GM18867 (cell line): Measurements from ENCODE around the gene ADAMTS17.

Source experiments
- ATAC-seq: cut with Tn5 transposase; IDR thresholded peaks from one replicate; pipeline ENCODE4 v1.9.1; 2021; ENCODE audit warnings: mild to moderate bottlenecking, moderate library complexity; ENCODE audit not compliant: unreplicated experiment

Gene ADAMTS17

DNA sequence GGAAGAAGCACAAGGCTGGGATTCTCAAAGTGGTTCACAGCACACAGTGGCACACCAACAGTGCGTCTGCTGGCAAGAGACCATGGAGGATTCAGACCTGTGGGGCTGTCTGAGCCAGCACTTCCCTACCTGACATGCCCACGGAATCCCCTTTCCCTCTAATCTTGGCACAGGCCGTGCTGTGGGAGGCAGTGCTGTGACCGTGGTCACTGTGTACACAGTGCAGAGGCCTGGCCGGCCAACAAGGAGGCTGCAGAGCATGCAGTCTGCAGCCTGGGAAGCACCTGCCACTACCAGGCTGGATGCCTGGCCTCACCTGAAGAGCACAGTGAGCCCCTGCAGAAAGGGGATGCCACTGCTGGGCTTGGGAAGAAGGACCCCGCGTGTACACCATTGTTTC, 307.6 kb downstream of the ADAMTS17 start:
- no peak for ATAC-seq

GRCh38 chr15:100033140-100033857, 308.5 kb downstream of the ADAMTS17 start:
- no peak for ATAC-seq

GRCh38 chr15:100032358-100033085, 309.3 kb downstream of the ADAMTS17 start:
- no peak for ATAC-seq

DNA sequence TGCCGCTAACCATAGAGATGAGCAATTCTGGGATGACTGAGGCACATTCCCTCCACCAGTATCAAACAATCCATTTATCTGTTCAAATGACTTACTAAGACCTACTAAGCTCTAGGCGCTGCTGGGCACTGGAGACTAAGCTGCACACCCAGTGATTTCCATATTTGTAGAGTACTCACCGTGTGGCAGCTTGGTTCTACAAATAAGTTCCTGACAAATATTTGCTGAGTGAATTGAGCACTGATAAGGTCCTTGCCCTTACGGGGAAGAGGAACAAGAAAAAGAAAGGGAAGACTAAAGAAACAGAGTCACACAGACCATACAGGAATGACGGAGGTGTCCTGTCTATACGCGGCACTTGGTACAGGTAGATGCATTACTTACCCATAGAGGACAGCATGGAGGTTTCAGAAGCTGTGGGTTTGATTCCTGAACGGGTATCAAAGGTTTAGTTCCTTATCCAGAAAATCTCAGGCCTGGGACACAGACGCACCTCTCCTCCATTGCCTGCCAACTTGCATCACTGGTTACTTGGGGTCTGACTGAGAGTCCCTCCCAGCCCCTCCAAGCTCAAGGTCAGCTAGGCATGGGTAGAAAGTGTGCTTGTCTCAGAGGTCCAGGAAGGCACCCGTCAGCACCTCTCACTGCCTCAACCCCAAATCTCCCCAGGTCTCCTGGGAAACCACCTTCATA, 310.0 kb downstream of the ADAMTS17 start:
- no peak for ATAC-seq

DNA sequence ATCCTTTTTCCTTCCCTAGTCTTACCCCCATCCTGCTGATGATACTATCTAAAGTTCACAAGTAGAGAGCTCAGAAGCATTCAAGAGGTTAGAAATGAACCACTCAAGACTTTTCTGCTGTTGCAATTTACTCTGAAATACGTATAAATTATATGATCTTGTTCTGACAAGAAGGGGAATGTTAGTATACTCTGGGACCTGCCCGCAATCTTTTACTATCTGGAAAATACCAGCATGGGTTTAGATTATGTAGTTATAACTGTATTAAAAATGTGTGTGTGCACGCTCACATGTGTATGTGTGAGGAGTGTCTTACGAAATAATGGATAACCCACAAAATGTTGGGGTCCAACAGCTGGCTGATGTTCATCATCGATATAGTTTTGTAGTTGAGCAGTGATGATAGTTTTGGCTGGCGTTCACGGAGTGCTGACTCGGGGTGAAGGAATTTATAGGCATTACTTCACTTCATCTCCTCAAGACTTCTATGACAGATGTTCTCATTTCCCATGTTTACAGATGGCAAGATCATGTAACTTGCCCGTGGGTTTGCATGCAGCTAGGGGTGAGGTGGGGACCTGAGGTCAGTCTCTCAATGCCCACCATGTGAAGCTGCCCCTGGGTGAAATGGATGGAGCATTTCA, 311.1 kb downstream of the ADAMTS17 start:
- no peak for ATAC-seq

DNA sequence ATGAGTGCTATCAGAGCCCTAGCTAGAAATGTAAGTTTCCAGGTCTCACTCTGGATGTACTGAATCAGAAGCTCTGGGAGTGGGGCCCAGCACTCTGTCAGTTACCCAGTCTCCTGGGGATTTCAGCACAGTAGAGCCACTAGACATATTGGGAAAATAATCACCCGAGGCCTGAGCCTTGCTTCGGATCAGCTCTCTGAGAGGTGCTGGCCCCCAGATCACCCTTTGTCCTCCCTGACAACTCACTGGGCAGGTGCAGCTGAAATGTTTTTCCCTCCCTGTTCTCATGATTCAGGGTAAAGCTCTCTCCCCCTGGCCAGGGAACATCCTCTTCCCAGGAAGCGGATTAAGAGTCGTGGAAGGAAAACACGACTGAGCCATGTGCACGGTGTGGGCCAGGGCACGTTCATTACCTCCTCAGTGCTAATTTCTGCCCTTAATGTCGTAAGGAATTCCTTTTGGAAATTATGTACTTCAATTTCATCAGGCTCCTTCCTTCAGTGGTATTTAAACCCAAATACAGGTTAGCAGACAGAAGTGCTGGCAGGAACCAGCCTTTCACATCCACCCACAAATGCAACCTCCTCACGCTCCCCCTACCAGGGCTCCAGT, 311.8 kb downstream of the ADAMTS17 start:
- no peak for ATAC-seq

DNA sequence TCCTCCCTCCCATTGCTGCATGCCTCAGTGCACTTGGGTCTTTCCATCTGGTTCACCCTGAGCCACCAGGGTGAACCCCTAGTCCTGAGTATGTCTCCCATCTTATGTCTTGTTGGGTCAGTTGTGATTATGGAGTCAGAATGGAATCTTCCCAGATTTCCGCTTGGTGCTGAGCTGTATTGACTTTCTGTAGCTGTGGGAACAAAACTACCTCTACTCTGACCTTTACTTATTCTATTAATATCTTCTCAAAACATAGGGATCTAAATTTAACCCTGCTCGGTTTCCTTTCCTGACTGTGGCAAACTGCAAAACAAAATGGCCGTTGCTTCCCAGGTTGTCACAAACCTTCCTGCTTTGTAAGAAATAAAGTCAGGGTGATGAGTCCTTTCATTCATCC, 312.7 kb downstream of the ADAMTS17 start:
- ATAC-seq = no peak

GRCh38 chr15:100026041-100026440, 315.7 kb downstream of the ADAMTS17 start:
- ATAC-seq = no peak

GRCh38 chr15:100022806-100023205, 319.0 kb downstream of the ADAMTS17 start:
- no peak for ATAC-seq

DNA sequence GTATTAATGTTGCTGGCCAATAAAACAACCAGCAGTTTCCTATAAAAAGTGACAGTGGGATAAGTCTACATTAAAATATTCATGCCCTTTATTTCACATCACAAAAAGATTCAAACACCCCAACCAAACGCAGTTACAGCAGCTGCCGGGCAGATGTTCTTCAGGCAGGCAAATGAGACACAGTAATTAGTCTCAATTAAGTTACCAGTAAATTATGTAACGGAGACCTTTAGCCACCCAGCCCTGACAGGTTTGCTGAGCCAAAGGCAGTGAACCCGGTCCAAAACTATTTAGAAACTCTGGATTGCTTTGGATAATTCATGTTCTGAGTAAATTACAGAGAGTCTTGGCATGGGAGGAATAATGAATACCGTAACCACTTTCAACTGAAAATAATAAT, 319.4 kb downstream of the ADAMTS17 start:
- no peak for ATAC-seq

DNA sequence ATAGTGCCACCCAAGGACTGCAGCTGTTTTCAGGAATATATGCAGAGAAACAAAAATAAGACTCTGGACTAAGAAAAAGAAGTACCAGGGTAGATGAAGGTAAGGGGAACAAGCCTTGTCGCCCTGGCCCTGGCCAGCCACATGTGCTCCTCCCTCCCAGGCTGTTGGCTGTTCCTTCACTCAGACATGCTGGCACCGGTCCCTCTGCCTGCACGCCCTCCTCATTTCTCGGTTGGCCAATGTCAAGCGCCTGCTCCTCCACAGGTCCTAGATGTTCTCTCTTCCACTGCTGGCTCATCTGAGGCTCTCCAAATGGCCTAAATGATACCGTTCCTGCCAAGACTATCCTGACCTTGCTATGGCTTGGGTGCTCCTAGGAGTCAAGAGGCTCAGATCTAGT, 320.1 kb downstream of the ADAMTS17 start:
- ATAC-seq = no peak

GRCh38 chr15:100020614-100021013, 321.2 kb downstream of the ADAMTS17 start:
- no peak for ATAC-seq

GRCh38 chr15:100020189-100020588, 321.6 kb downstream of the ADAMTS17 start:
- no peak for ATAC-seq

GRCh38 chr15:100019601-100020000, 322.2 kb downstream of the ADAMTS17 start:
- no peak for ATAC-seq

GRCh38 chr15:100018191-100018590, 323.6 kb downstream of the ADAMTS17 start:
- no peak for ATAC-seq

GRCh38 chr15:100017140-100017539, 324.6 kb downstream of the ADAMTS17 start:
- no peak for ATAC-seq

DNA sequence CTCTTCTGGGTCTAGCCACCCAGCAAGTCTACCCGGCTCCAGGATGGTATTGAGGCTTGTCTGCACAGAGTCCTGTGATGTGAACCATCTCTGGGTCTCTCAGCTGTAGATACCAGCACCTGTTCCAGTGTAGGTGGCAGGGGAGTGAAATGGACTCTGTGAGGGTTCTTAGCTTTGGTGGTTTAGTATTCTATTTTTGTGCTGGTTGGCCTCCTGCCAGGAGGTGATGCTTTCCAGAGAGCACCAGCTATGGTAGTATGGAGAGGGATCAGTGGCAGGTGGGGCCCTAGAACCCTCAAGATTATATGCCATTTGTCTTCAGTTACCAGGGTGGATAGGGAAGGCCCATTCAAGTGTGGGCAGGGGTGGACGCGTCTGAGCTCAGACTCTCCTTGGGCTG, 325.1 kb downstream of the ADAMTS17 start:
- no peak for ATAC-seq

DNA sequence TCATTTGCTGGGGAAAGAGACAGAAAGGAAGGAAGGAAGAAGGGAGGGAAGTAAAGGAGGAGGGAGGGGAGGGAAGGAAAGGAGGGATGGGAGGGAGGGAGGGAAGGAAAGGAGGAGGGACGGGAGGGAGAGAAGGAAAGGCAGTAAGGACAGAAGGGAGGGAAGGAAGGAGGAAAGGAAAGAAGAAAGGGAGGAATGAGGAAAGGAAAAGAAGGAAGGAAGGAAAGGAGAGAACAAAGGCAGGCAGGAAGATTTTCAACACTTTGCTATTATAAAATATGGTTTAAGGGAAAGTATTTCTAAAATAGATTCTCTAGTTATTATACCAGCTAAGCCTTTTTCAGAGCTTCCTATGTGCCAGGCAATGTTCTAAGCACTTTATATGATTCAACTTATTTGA, 330.5 kb downstream of the ADAMTS17 start:
- no peak for ATAC-seq

- ATAC-seq = no peak
Observed at GRCh38 chr15:100009372-100009771, 332.4 kb downstream of the ADAMTS17 start.

GRCh38 chr15:100008258-100008657, 333.5 kb downstream of the ADAMTS17 start:
- no peak for ATAC-seq

DNA sequence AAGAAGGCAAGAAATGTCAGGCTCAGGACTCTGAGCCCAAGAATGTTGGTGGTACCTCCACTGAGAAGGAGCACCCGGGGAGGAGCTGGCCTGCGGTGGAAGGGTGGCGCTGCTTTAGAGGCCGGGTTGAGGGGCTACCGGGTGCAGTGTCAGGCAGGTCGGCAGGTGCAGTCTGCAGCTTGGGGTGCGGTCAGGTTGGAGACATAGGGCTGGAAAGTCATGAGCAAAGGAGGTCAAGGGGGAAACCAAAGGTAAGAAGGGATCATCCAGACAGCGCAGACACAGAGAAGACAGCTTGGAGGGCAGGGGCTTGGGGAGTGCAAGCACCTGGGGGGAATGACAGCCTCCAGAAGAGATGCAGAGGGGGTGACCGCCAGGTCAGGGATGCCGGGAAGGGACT, 334.2 kb downstream of the ADAMTS17 start:
- ATAC-seq = no peak
